Fibroblast of lung (primary cell): ENCODE results near the gene OPA3. TPM values are rescaled to one million over a fixed set of nuclear protein-coding genes. Genes with fewer than 3 reads are reported as not detected.

Source experiments
- DNase-seq, 2 donors: peaks; one replicate each; pipeline versions ENCODE4 v3.0.0 to v3.0.0-alpha.2; 2010; ENCODE audit warnings: low read depth in 2 of 2
- H2AFZ ChIP-seq: 2 replicates; pipeline ENCODE4 v1.5.1; 2012; ENCODE audit warnings: low read length, control low read depth, inconsistent platforms
- H3K27ac ChIP-seq: 2 replicates; pipeline ENCODE4 v1.5.1; 2011; ENCODE audit warnings: low read length, control low read depth; ENCODE audit not compliant: insufficient read depth
- H3K27me3 ChIP-seq: 2 replicates; pipeline ENCODE4 v1.5.1; 2011; ENCODE audit warnings: mild to moderate bottlenecking, low read length; ENCODE audit not compliant: control insufficient read depth, insufficient read depth
- H3K36me3 ChIP-seq: 2 replicates; pipeline ENCODE4 v1.5.1; 2011; ENCODE audit warnings: low read length; ENCODE audit not compliant: control insufficient read depth, insufficient read depth
- H3K4me1 ChIP-seq: 2 replicates; pipeline ENCODE4 v1.5.1; 2011; ENCODE audit warnings: low read length; ENCODE audit not compliant: control insufficient read depth, insufficient read depth; ENCODE audit errors: extremely low read depth
- H3K4me2 ChIP-seq: 2 replicates; pipeline ENCODE4 v1.5.1; 2011; ENCODE audit warnings: low read length, control low read depth; ENCODE audit not compliant: insufficient read depth; ENCODE audit errors: extremely low read depth
- H3K4me3 ChIP-seq, 4 experiments: fragments of 200-600 bp in 1 of 4; sonication (generic) in 1 of 4; replicated peaks in 1 of 4; 2 replicates each; pipeline ENCODE4 v1.5.1; 2011 to 2016; ENCODE audit warnings: low read length in 4 of 4, low read depth in 3 of 4, mild to moderate bottlenecking in 3 of 4, control low read depth in 2 of 4, inconsistent platforms in 1 of 4, mixed read lengths in 1 of 4; ENCODE audit not compliant: insufficient read depth in 1 of 4; ENCODE audit errors: control extremely low read depth in 1 of 4
- H3K79me2 ChIP-seq: 2 replicates; pipeline ENCODE4 v1.5.1; 2012; ENCODE audit warnings: mild to moderate bottlenecking, low read length, inconsistent platforms; ENCODE audit not compliant: control insufficient read depth, insufficient read depth
- H3K9ac ChIP-seq: 2 replicates; pipeline ENCODE4 v1.5.1; 2011; ENCODE audit warnings: mild to moderate bottlenecking, low read length, control low read depth; ENCODE audit not compliant: insufficient read depth
- H3K9me3 ChIP-seq: 2 replicates; pipeline ENCODE4 v1.5.1; 2012; ENCODE audit warnings: low read depth, low read length; ENCODE audit not compliant: control insufficient read depth, insufficient read depth
- H4K20me1 ChIP-seq: 2 replicates; pipeline ENCODE4 v1.5.1; 2011; ENCODE audit warnings: low read length; ENCODE audit not compliant: control insufficient read depth, insufficient read depth; ENCODE audit errors: extremely low read depth
- EZH2 ChIP-seq: IDR thresholded peaks from 2 replicates; pipeline ENCODE4 v1.5.1; 2012; ENCODE audit warnings: low read length, control low read depth, mild to moderate bottlenecking; ENCODE audit errors: missing control alignments
- polyA plus RNA-seq, 2 donors: library from polyadenylated mRNA; depleted of rRNA in 1 of 2; stranded (reverse) in 1 of 2; unstranded in 1 of 2; fragments of >200 nt; gene quantifications; 2 replicates each; pipeline ENCODE4 v1.2.1, GENCODE V29; 2011 to 2012; ENCODE audit warnings: missing spikeins in 1 of 2
- total RNA-seq: library from RNA; depleted of rRNA; stranded (reverse); fragments of >200 nt; gene quantifications from 2 replicates; pipeline ENCODE4 v1.2.1, GENCODE V29; 2014
- TF ChIP-seq, protein P1 (sequence below), 2 donors: IDR thresholded peaks in 1 of 2; conservative IDR thresholded peaks in 1 of 2; 1 replicate in 1 of 2; 2 replicates in 1 of 2; pipeline ENCODE4 v1.5.1; 2011 to 2012; ENCODE audit warnings: low read length in 2 of 2, control low read depth in 1 of 2, inconsistent platforms in 1 of 2, low read depth in 1 of 2, mild to moderate bottlenecking in 1 of 2

Gene OPA3
- total and polyA plus RNA-seq, 2 donors (not counting 1 experiment from before 2014, with no cell fraction given) = 3.8 to 8.3 TPM

- no peak for TF ChIP-seq EZH2
- TF ChIP-seq, protein P1, sequence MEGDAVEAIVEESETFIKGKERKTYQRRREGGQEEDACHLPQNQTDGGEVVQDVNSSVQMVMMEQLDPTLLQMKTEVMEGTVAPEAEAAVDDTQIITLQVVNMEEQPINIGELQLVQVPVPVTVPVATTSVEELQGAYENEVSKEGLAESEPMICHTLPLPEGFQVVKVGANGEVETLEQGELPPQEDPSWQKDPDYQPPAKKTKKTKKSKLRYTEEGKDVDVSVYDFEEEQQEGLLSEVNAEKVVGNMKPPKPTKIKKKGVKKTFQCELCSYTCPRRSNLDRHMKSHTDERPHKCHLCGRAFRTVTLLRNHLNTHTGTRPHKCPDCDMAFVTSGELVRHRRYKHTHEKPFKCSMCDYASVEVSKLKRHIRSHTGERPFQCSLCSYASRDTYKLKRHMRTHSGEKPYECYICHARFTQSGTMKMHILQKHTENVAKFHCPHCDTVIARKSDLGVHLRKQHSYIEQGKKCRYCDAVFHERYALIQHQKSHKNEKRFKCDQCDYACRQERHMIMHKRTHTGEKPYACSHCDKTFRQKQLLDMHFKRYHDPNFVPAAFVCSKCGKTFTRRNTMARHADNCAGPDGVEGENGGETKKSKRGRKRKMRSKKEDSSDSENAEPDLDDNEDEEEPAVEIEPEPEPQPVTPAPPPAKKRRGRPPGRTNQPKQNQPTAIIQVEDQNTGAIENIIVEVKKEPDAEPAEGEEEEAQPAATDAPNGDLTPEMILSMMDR (conservative IDR thresholded peaks at IDR 0.05 in 1 of 2, IDR thresholded peaks at IDR 0.05 in 1 of 2; ENCODE audit: low read depth in 1 of 2, low read length in 2 of 2) = peak; percentile 59 to 79
- Histone ChIP-seq H3K9me3 (no peaks in the 10 kb centered on the region), H3K4me2 (no peak overlapping the region), H3K9ac (no peak overlapping the region), H4K20me1 (no peaks in the 10 kb centered on the region), H3K79me2 (no peaks in the 10 kb centered on the region), H3K36me3 (no peaks in the 10 kb centered on the region), H3K4me1 (no peaks in the 10 kb centered on the region), H3K27me3 (no peaks in the 10 kb centered on the region), H3K27ac (no peak overlapping the region), H3K4me3 (no peak overlapping the region), H2AFZ (no peak overlapping the region)
- peak; percentile 30 to 50 for DNase-seq
These were observed 26.2 kb downstream of the OPA3 start for GRCh38 chr19:45558399-45558878.

DNA sequence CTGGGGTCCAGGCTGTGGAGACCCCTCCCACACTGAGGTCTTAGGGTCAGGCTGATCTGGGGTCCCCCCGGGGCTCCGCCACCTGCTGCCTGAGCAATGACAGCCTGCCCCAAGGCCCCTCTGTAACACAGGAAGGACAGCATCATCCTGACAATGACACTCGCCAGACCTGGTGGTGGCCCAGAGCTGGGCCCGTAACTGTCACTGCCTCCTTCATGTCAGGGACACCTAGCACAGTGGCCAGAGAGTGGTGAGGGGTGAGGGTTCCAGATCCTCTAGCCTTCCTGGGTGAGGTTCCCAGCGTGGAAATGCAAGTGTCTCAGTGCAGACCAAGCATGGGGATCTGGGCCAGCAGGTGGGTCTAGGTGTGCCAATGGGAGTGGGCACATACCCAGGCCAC is 27.8 kb downstream of the OPA3 start:
- Histone ChIP-seq H3K27ac (no peak overlapping the region), H3K27me3 (no peaks in the 10 kb centered on the region), H4K20me1 (no peaks in the 10 kb centered on the region), H3K9ac (no peak overlapping the region), H3K79me2 (no peaks in the 10 kb centered on the region), H2AFZ (no peak overlapping the region), H3K9me3 (no peaks in the 10 kb centered on the region), H3K4me3 (no peak overlapping the region), H3K4me2 (no peak overlapping the region), H3K4me1 (no peaks in the 10 kb centered on the region), H3K36me3 (no peaks in the 10 kb centered on the region)
- no peak for TF ChIP-seq EZH2
- TF ChIP-seq, protein P1 (conservative IDR thresholded peaks at IDR 0.05 in 1 of 2, IDR thresholded peaks at IDR 0.05 in 1 of 2; ENCODE audit: low read depth in 1 of 2, low read length in 2 of 2) = no peak
- DNase-seq = no peak

- Histone ChIP-seq H3K9me3 (no peaks in the 10 kb centered on the region), H3K27ac (no peak overlapping the region), H3K27me3 (no peaks in the 10 kb centered on the region), H3K4me2 (no peak overlapping the region), H3K36me3 (no peaks in the 10 kb centered on the region), H3K4me1 (no peaks in the 10 kb centered on the region), H3K79me2 (no peaks in the 10 kb centered on the region), H3K4me3 (no peak overlapping the region), H2AFZ (no peak overlapping the region), H4K20me1 (no peaks in the 10 kb centered on the region), H3K9ac (no peak overlapping the region)
- DNase-seq = no peak
- TF ChIP-seq, protein P1 (conservative IDR thresholded peaks at IDR 0.05 in 1 of 2, IDR thresholded peaks at IDR 0.05 in 1 of 2; ENCODE audit: low read depth in 1 of 2, low read length in 2 of 2) = no peak
- no peak for TF ChIP-seq EZH2
These were observed 30.1 kb downstream of the OPA3 start for GRCh38 chr19:45554481-45554880.
